Choroid plexus epithelial cell (primary cell): ENCODE measurements around the gene ZNF862.

Source experiments
- DNase-seq: peaks from one replicate; pipeline ENCODE4 v3.0.0-alpha.2; 2010; ENCODE audit warnings: low read depth
- H3K4me3 ChIP-seq: 2 replicates; pipeline ENCODE4 v1.5.1; 2011; ENCODE audit warnings: low read depth, mild to moderate bottlenecking, control low read depth, low read length, moderate library complexity
- CTCF ChIP-seq: conservative IDR thresholded peaks from 2 replicates; pipeline ENCODE4 v1.5.1; 2011; ENCODE audit warnings: low read depth, mild to moderate bottlenecking, control low read depth, inconsistent platforms, low read length, moderate library complexity

ZNF862 gene

GRCh38 chr7:149801002-149801566 lies 37.1 kb upstream of the ZNF862 start:
- DNase-seq, result no peak
- TF ChIP-seq CTCF, result no peak
- no peak overlapping the region for H3K4me3 ChIP-seq

- TF ChIP-seq CTCF, result no peak
- DNase-seq, result no peak
- H3K4me3 ChIP-seq, result no peak overlapping the region
Observed at GRCh38 chr7:149801816-149802215, 36.4 kb upstream of the ZNF862 start.

- no peak for DNase-seq
- H3K4me3 ChIP-seq, result no peak overlapping the region
- TF ChIP-seq CTCF, result no peak
Observed at GRCh38 chr7:149802966-149803365, 35.2 kb upstream of the ZNF862 start.

- TF ChIP-seq CTCF, result no peak
- no peak for DNase-seq
- no peak overlapping the region for H3K4me3 ChIP-seq
Observed at GRCh38 chr7:149803551-149804074, 34.6 kb upstream of the ZNF862 start.

- DNase-seq, result no peak
- H3K4me3 ChIP-seq, result no peak overlapping the region
- TF ChIP-seq CTCF, result no peak
Observed at GRCh38 chr7:149804106-149804505, 34.1 kb upstream of the ZNF862 start.

- DNase-seq, result no peak
- no peak overlapping the region for H3K4me3 ChIP-seq
- TF ChIP-seq CTCF, result no peak
Observed at GRCh38 chr7:149806726-149807125, 31.4 kb upstream of the ZNF862 start.

- no peak for TF ChIP-seq CTCF
- H3K4me3 ChIP-seq, result no peak overlapping the region
Observed at GRCh38 chr7:149808311-149808710, 29.9 kb upstream of the ZNF862 start.

More at GRCh38 chr7:149808311-149808710, 29.9 kb upstream of the ZNF862 start:
- DNase-seq, result no peak
